Cardiac muscle cell (in vitro differentiated cells and primary cell): ENCODE measurements around the gene STIM2. TPM values are rescaled to one million over a fixed set of nuclear protein-coding genes. Genes with fewer than 3 reads are reported as not detected.

Source experiments
- DNase-seq, 2 donors: peaks; one replicate each; pipeline versions ENCODE4 v3.0.0 to v3.0.0-alpha.2; 2010 to 2017; ENCODE audit warnings: low read depth in 1 of 2, low spot score in 1 of 2
- H3K27ac ChIP-seq: fragments of 200-600 bp; sonication (generic); 2 replicates; pipeline ENCODE4 v1.5.1; 2016
- H3K27me3 ChIP-seq: fragments of 200-600 bp; sonication (generic); 2 replicates; pipeline ENCODE4 v1.6.0; 2016; ENCODE audit warnings: control low read depth
- H3K36me3 ChIP-seq: fragments of 200-600 bp; sonication (generic); 2 replicates; pipeline ENCODE4 v1.5.1; 2016; ENCODE audit warnings: control low read depth
- H3K4me1 ChIP-seq: fragments of 200-600 bp; sonication (generic); 2 replicates; pipeline ENCODE4 v1.8.1; 2017; ENCODE audit warnings: low read depth, mild to moderate bottlenecking, mixed run types
- H3K4me3 ChIP-seq: fragments of 200-600 bp; sonication (generic); 2 replicates; pipeline ENCODE4 v1.5.1; 2016; ENCODE audit warnings: mild to moderate bottlenecking
- H3K9me3 ChIP-seq: fragments of 200-600 bp; sonication (generic); 2 replicates; pipeline ENCODE4 v1.5.1; 2017; ENCODE audit warnings: low read depth, mild to moderate bottlenecking, control low read depth
- CTCF ChIP-seq: IDR thresholded peaks from 2 replicates; pipeline ENCODE4 v1.5.1; 2012; ENCODE audit warnings: low read depth, mild to moderate bottlenecking, low read length
- polyA plus RNA-seq: library from polyadenylated mRNA; unstranded; fragments of >200 nt; fragmentation: Nextera tagmentation; extraction: Ambion mirVana; gene quantifications from 2 replicates; pipeline ENCODE4 v1.2.1, GENCODE V29; 2016
- total RNA-seq: library from RNA; depleted of rRNA; stranded (reverse); fragments of >200 nt; gene quantifications from 2 replicates; pipeline ENCODE4 v1.2.3, GENCODE V29; 2016

STIM2 gene
- total and polyA plus RNA-seq, 2 experiments from 2014 or later, result 33.9 to 35.2 TPM

- Histone ChIP-seq H3K9me3 (no peaks in the 10 kb centered on the region), H3K4me3 (no peak overlapping the region)
- peak in 1 of 2 donors; percentile 21 for DNase-seq
Measured at GRCh38 chr4:26909369-26909768, 48.7 kb downstream of the STIM2 start.

DNA sequence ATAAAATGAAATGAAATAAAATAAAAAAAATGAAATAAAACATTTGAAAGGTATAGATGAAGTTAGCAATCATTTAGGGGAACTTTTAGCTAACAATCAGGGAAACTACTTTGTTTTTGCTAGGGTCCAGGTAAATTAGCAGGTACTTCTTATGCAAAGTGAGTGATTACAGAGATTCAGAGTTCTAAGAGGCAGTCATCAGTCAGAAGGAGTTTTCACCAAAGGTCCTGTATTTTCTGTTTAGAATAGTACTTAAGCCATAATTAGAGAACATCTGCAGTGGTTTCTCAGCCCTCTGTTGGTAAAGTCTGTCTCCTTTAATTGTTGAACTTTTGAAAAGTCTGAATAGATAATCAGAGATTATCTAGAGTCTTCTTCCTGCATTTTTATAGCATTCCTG, 50.6 kb downstream of the STIM2 start:
- Histone ChIP-seq H3K27ac (no peak overlapping the region), H3K4me3 (no peak overlapping the region), H3K36me3 (no peaks in the 10 kb centered on the region), H3K4me1 (peaks cover 3% of the 10 kb centered on the region), H3K9me3 (no peaks in the 10 kb centered on the region), H3K27me3 (no peaks in the 10 kb centered on the region)
- no peak for TF ChIP-seq CTCF
- DNase-seq, result no peak

More at GRCh38 chr4:26909369-26909768, 48.7 kb downstream of the STIM2 start:
- no peaks in the 10 kb centered on the region for H3K27me3 ChIP-seq
- peaks cover 3% of the 10 kb centered on the region for H3K4me1 ChIP-seq
- H3K36me3 ChIP-seq, result no peaks in the 10 kb centered on the region
- no peak for TF ChIP-seq CTCF
- H3K27ac ChIP-seq, result no peak overlapping the region

- Histone ChIP-seq H3K27ac (no peak overlapping the region), H3K4me3 (no peak overlapping the region), H3K27me3 (no peaks in the 10 kb centered on the region), H3K36me3 (no peaks in the 10 kb centered on the region), H3K9me3 (no peaks in the 10 kb centered on the region), H3K4me1 (peaks cover 3% of the 10 kb centered on the region)
- TF ChIP-seq CTCF, result no peak
- no peak for DNase-seq
Measured at GRCh38 chr4:26912069-26912468, 51.4 kb downstream of the STIM2 start.

DNA sequence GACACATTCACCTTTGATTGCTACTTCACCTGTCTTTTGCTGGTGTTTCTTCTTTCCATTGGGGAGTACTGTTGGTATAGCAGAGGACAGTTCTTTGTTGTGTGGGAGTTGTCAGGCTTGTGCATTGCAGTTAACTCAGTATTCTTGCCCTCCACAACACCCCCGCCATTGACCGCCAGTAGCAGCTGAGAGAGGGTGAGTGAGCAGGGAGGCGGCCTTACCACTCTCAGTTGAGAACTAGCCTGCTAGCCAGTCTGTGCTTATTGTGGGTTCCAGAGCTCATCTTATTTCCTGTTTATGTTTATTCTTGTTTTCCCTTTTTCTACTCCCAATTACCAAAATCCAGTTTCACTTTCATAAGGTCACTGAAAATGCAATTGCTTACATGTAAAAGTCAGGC, 52.2 kb downstream of the STIM2 start:
- TF ChIP-seq CTCF, result no peak
- Histone ChIP-seq H3K9me3 (no peaks in the 10 kb centered on the region), H3K36me3 (no peaks in the 10 kb centered on the region), H3K4me1 (no peaks in the 10 kb centered on the region), H3K27ac (no peak overlapping the region), H3K4me3 (no peak overlapping the region), H3K27me3 (no peaks in the 10 kb centered on the region)
- no peak for DNase-seq

DNA sequence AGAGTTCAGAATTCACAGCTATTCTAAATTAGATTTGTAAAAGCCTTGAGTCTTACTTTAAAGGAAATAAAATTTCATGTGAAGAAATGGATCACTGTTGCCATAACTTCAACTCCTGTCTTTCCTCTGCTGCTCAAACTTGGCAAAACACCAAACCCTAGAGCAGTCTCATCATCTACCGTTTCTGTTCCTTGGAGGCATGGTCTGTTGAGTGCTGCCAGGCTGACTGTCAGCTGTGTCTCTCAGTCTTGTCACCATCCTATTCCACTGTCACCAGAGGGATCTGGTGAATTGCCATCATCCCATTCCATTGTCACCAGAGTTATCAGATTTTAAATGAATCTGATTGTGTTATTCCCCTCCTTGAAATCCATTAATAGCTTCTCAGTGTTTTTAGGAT, 55.6 kb downstream of the STIM2 start:
- H3K4me3 ChIP-seq, result no peak overlapping the region
- H3K9me3 ChIP-seq, result no peaks in the 10 kb centered on the region
- TF ChIP-seq CTCF, result no peak
- H3K27ac ChIP-seq, result no peak overlapping the region
- H3K36me3 ChIP-seq, result peaks cover 5% of the 10 kb centered on the region
- peak in 1 of 2 donors; percentile 32 for DNase-seq
- H3K4me1 ChIP-seq, result peaks cover 3% of the 10 kb centered on the region
- H3K27me3 ChIP-seq, result no peaks in the 10 kb centered on the region

DNA sequence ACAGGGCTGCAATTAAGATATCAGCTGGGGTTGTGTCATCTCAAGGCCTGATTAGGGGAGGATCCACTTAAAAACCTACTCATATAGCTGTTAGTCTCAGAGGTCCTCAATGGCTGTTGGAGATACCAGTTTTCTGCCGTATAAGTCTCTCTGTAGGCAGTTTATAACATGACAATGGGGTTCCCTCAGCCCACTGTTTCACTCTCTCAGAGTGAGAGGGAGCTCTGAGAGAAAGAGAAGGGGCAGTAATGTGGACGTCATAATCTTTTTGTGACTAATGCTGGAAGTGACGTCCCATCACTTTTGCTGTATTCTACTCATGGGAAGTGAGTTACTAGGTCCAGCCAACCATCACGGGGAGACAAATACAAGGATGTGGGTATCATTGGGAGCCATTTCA, 70.3 kb downstream of the STIM2 start:
- TF ChIP-seq CTCF, result no peak
- DNase-seq, result peak in 1 of 2 donors; percentile 4
- Histone ChIP-seq H3K27ac (no peak overlapping the region), H3K4me1 (peaks cover 14% of the 10 kb centered on the region), H3K36me3 (no peaks in the 10 kb centered on the region), H3K27me3 (no peaks in the 10 kb centered on the region), H3K4me3 (no peak overlapping the region), H3K9me3 (no peaks in the 10 kb centered on the region)
